ENCODE data around the gene C17orf100. TPM values are rescaled to one million over a fixed set of nuclear protein-coding genes. Genes with fewer than 3 reads are reported as not detected.

Gene C17orf100
- total RNA-seq, 1 experiment from 2014 or later = 0.70 TPM

DNA sequence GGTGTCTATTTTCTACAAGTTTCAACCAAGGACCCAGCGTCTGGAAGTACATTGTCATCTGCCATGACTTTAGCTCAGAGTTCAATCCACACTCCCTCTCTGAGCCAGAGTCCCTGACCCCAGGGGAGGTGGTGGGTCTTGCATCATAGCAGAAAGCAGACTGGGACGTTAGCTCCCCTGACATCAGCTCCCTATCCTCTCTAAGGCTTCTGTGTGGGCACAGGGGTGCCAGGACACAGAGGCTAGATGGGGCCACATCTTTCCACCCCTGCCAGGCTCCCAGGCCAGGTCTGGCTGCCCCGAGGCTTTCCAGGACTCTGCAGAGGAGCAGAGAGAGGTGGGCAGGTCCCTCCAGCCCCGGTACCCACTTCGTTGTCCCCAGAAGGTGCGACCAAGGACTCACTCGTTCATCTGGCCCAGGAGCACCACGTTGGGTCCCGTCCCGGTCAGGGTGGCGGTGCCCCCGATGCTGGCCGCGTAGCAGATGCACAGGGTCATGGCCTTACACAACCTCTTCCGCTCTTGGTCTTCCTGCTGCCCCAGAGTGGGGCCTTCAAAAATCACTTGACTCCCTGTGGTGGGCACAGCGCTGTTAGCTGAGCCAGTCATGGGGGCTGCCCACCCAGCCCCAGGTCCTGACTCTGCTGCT lies 51.1 kb downstream of the C17orf100 start:
- no peak overlapping the region for H3K23ac ChIP-seq (ENCODE audit: insufficient read length, low read depth, low read length)
- Mint-ChIP-seq H3K4me3 (no peak overlapping the region), H3K9me3 (no peaks in the 10 kb centered on the region), H3K27ac (no peak overlapping the region), H3K36me3 (ENCODE audit: insufficient read depth in 1 of 3, low read depth in 3 of 3) (no peaks in the 10 kb centered on the region; a peak in 1 of 7 replicates), H3K4me1 (peaks cover 6 to 8% of the 10 kb centered on the region in 2 experiments), H3K27me3 (ENCODE audit: low read depth) (peaks cover 18% of the 10 kb centered on the region)
- no peak overlapping the region for H3T11ph ChIP-seq (ENCODE audit: low read length)
- H3K4ac ChIP-seq (ENCODE audit: low read depth, low read length) = no peak overlapping the region
- no peak overlapping the region for H3K27ac ChIP-seq (ENCODE audit: insufficient read length, low read depth, low read length)
- H3K14ac ChIP-seq (ENCODE audit: insufficient read depth, low read length) = no peak overlapping the region
- H2AK5ac ChIP-seq (ENCODE audit: insufficient read length, low read length) = no peak overlapping the region
- no peak overlapping the region for H2BK12ac ChIP-seq (ENCODE audit: insufficient read length, low read depth, low read length)
- no peak overlapping the region for H2BK5ac ChIP-seq (ENCODE audit: insufficient read length, low read length)
- no peak overlapping the region for H4K8ac ChIP-seq (replicated peaks; ENCODE audit: insufficient read length, low read depth, low read length)
- WGBS (ENCODE audit: extremely low coverage, insufficient read length, low lambda C conversion rate) = no CpG with 5 or more reads among the region's 16 CpGs
- H3K79me2 ChIP-seq (ENCODE audit: insufficient read depth, low read length) = no peaks in the 10 kb centered on the region
- DNase-seq = no peak
- H3K4me2 ChIP-seq (ENCODE audit: insufficient read depth, insufficient read length, low read length) = no peak overlapping the region
- no peak overlapping the region for H3K9ac ChIP-seq (ENCODE audit: extremely low read depth, insufficient read length, low read length)
- H2BK20ac ChIP-seq (ENCODE audit: low read depth, low read length, poor library complexity, severe bottlenecking) = no peak overlapping the region
- no peak overlapping the region for H2AFZ ChIP-seq (ENCODE audit: low read length)
- H4K20me1 ChIP-seq (ENCODE audit: control insufficient read depth, insufficient read depth, insufficient read length) = no peaks in the 10 kb centered on the region
- no peaks in the 10 kb centered on the region for H3K79me1 ChIP-seq (ENCODE audit: insufficient read depth, low read depth, low read length, poor library complexity, severe bottlenecking)
- no peak overlapping the region for H4K91ac ChIP-seq (ENCODE audit: insufficient read length, low read depth, low read length)
- H3K23me2 ChIP-seq (ENCODE audit: insufficient read length, low read depth, low read length, poor library complexity, severe bottlenecking) = no peaks in the 10 kb centered on the region
- no peaks in the 10 kb centered on the region for H3K4me1 ChIP-seq (ENCODE audit: insufficient read depth, low read length)
- H3K56ac ChIP-seq (ENCODE audit: insufficient read length, low read depth, low read length) = no peak overlapping the region
- no peak overlapping the region for H4K5ac ChIP-seq (ENCODE audit: insufficient read length, low read depth, low read length)
- no peaks in the 10 kb centered on the region for H3K27me3 ChIP-seq (ENCODE audit: insufficient read depth, low read length)
- H2BK120ac ChIP-seq (ENCODE audit: low read depth, low read length, poor library complexity, severe bottlenecking) = no peak overlapping the region
- H3K18ac ChIP-seq (ENCODE audit: insufficient read length, low read depth, low read length) = no peak overlapping the region
- no peaks in the 10 kb centered on the region for H3K9me3 ChIP-seq (ENCODE audit: control insufficient read depth, low read depth, low read length)
- no peak overlapping the region for H2BK15ac ChIP-seq (ENCODE audit: low read depth, low read length)
- TF ChIP-seq CTCF (conservative IDR thresholded peaks at IDR 0.05) = no peak

Small RNAs within 50 kb of the gene (microRNA-seq; reads per million reads assigned to microRNA genes)
- gene MIR4520-1 (ENCODE audit: borderline microRNAs expressed) = not detected
- not detected for gene MIR4520-2 (ENCODE audit: borderline microRNAs expressed)

Other genes starting within 250 kb of the C17orf100 start
- gene AIPL1, start 216.6 kb upstream of the C17orf100 start, total RNA-seq (2021) = 0.24 and 0.57 TPM in 2 replicates
- 91.6 and 92.5 TPM in 2 replicates for gene PIMREG, start 207.3 kb upstream of the C17orf100 start, total RNA-seq (2021)
- 2.7 and 3.4 TPM in 2 replicates for gene PITPNM3, start 95.2 kb upstream of the C17orf100 start, total RNA-seq (2021)
- 37.2 and 37.4 TPM in 2 replicates for gene KIAA0753, start 11.1 kb upstream of the C17orf100 start, total RNA-seq (2021)
- 170 and 188 TPM in 2 replicates for gene TXNDC17, start 10.7 kb upstream of the C17orf100 start, total RNA-seq (2021)
- gene MED31, start 157 bp upstream of the C17orf100 start, total RNA-seq (2021) = 9.1 and 11.8 TPM in 2 replicates
- 1.4 and 1.6 TPM in 2 replicates for gene SLC13A5, start 61.6 kb downstream of the C17orf100 start, total RNA-seq (2021)
- not detected in 2 replicates for gene XAF1, start 104.3 kb downstream of the C17orf100 start, total RNA-seq (2021)
- not detected in 2 replicates for gene FBXO39, start 124.5 kb downstream of the C17orf100 start, total RNA-seq (2021)
- not detected in 2 replicates for gene TEKT1, start 180.0 kb downstream of the C17orf100 start, total RNA-seq (2021)

Data from H9 (cell line).